HG02943 (cell line): ENCODE data around the gene SLC5A2.
A peak's percentile ranks its signal among the peaks of the same experiment; 100 is the strongest.
"Not testable (repeated sequence)": the region's sequence is repeated elsewhere in the genome, so short reads cannot be mapped to it uniquely, and the experiment has no call there.

Experiments
- ATAC-seq: cut with Tn5 transposase; IDR thresholded peaks from one replicate; pipeline ENCODE4 v1.9.1; 2021; ENCODE audit warnings: mild to moderate bottlenecking, low read depth, moderate library complexity; ENCODE audit not compliant: unreplicated experiment

Gene SLC5A2

GRCh38 chr16:31483081-31483480, at the start of gene SLC5A2:
TSS of gene SLC5A2 (plus strand) at chr16:31483123. CDS start at chr16:31483137, 14 bp downstream.
- no peak for ATAC-seq

GRCh38 chr16:31435341-31436220, 47.3 kb upstream of the SLC5A2 start:
- ATAC-seq, result no peak

- ATAC-seq, result no peak
Observed at GRCh38 chr16:31436221-31437045, 46.5 kb upstream of the SLC5A2 start.

- no peak for ATAC-seq
Observed at GRCh38 chr16:31438414-31438813, 44.5 kb upstream of the SLC5A2 start.

- ATAC-seq, result not testable (repeated sequence)
Observed at GRCh38 chr16:31439023-31439422, 43.9 kb upstream of the SLC5A2 start.

GRCh38 chr16:31439519-31439918, 43.4 kb upstream of the SLC5A2 start:
- ATAC-seq, result no peak

GRCh38 chr16:31440516-31441184, 42.3 kb upstream of the SLC5A2 start:
- no peak for ATAC-seq

- no peak for ATAC-seq
Observed at GRCh38 chr16:31441956-31442355, 41.0 kb upstream of the SLC5A2 start.

- ATAC-seq, result not testable (repeated sequence)
Observed at GRCh38 chr16:31445931-31446330, 37.0 kb upstream of the SLC5A2 start.

- ATAC-seq, result no peak
Observed at GRCh38 chr16:31451201-31451600, 31.7 kb upstream of the SLC5A2 start.

GRCh38 chr16:31451681-31452351, 31.1 kb upstream of the SLC5A2 start:
- no peak for ATAC-seq

- no peak for ATAC-seq
Observed at GRCh38 chr16:31452631-31453106, 30.3 kb upstream of the SLC5A2 start.

GRCh38 chr16:31453255-31454204, 29.4 kb upstream of the SLC5A2 start:
- ATAC-seq, result no peak

- no peak for ATAC-seq
Observed at GRCh38 chr16:31455601-31456314, 27.2 kb upstream of the SLC5A2 start.

GRCh38 chr16:31456988-31457360, 25.9 kb upstream of the SLC5A2 start:
- no peak for ATAC-seq

- no peak for ATAC-seq
Observed at GRCh38 chr16:31458073-31458843, 24.7 kb upstream of the SLC5A2 start.

GRCh38 chr16:31458844-31459686, 23.9 kb upstream of the SLC5A2 start, which contains the start of gene ARMC5:
TSS of gene ARMC5 (plus strand) at chr16:31459501. CDS start at chr16:31459525, 24 bp downstream.
- peak; percentile 73 for ATAC-seq
